Smooth muscle cell (in vitro differentiated cells): ENCODE results near the gene CCSER1. TPM values are rescaled to one million over a fixed set of nuclear protein-coding genes. Genes with fewer than 3 reads are reported as not detected.
"Not testable (repeated sequence)": the region's sequence is repeated elsewhere in the genome, so short reads cannot be mapped to it uniquely, and the experiment has no call there.

ENCODE experiments used
- DNase-seq: peaks from one replicate; lab custom pipeline; 2025; ENCODE audit not compliant: unreplicated experiment; lab: John Stamatoyannopoulos, UW
- H2AFZ ChIP-seq: fragments of 200-600 bp; sonication (generic); 2 replicates; pipeline ENCODE4 v1.6.0; 2016; ENCODE audit warnings: antibody characterized with exemption, low read depth, mild to moderate bottlenecking
- H3F3A ChIP-seq: fragments of 200-600 bp; sonication (generic); 2 replicates; pipeline ENCODE4 v1.6.0; 2017; ENCODE audit warnings: antibody characterized with exemption, low read depth
- H3K27ac ChIP-seq: fragments of 200-600 bp; sonication (generic); 2 replicates; pipeline ENCODE4 v1.5.1; 2016; ENCODE audit warnings: low read depth, mild to moderate bottlenecking
- H3K27me3 ChIP-seq: fragments of 200-600 bp; sonication (generic); 2 replicates; pipeline ENCODE4 v1.6.1; 2016; ENCODE audit warnings: low read depth, mild to moderate bottlenecking
- H3K36me3 ChIP-seq: fragments of 200-600 bp; sonication (generic); 2 replicates; pipeline ENCODE4 v1.5.1; 2016; ENCODE audit warnings: low read depth
- H3K4me1 ChIP-seq: fragments of 200-600 bp; sonication (generic); 2 replicates; pipeline ENCODE4 v1.5.1; 2016; ENCODE audit warnings: low read depth
- H3K4me2 ChIP-seq: fragments of 200-600 bp; sonication (generic); 2 replicates; pipeline ENCODE4 v1.6.0; 2016; ENCODE audit warnings: mild to moderate bottlenecking
- H3K4me3 ChIP-seq: fragments of 200-600 bp; sonication (generic); 2 replicates; pipeline ENCODE4 v1.5.1; 2016; ENCODE audit warnings: mild to moderate bottlenecking
- H3K79me2 ChIP-seq: fragments of 200-600 bp; sonication (generic); 2 replicates; pipeline ENCODE4 v1.6.0; 2016; ENCODE audit warnings: low read depth, mild to moderate bottlenecking
- H3K9ac ChIP-seq: fragments of 200-600 bp; sonication (generic); 2 replicates; pipeline ENCODE4 v1.6.0; 2016; ENCODE audit warnings: low read depth
- H3K9me3 ChIP-seq: fragments of 200-600 bp; sonication (generic); replicated peaks from 2 replicates; pipeline ENCODE4 v1.5.1; 2016; ENCODE audit warnings: low read depth
- H4K20me1 ChIP-seq: fragments of 200-600 bp; sonication (generic); 2 replicates; pipeline ENCODE4 v1.6.0; 2016; ENCODE audit warnings: low read depth
- CTCF ChIP-seq: fragments of 200-600 bp; sonication (generic); IDR thresholded peaks from 2 replicates; pipeline ENCODE4 v1.5.1; 2017; ENCODE audit warnings: borderline replicate concordance, mild to moderate bottlenecking, antibody characterized with exemption; ENCODE audit not compliant: insufficient read depth, poor library complexity, severe bottlenecking
- WGBS: methylation state at CpG from one replicate; pipeline ENCODE4 v1.1.7; 2016; ENCODE audit warnings: low lambda C conversion rate; 5-methylcytosine and 5-hydroxymethylcytosine counted together
- polyA plus RNA-seq: library from polyadenylated mRNA; unstranded; fragments of >200 nt; fragmentation: Nextera tagmentation; extraction: Ambion mirVana; gene quantifications from 2 replicates; pipeline ENCODE4 v1.2.1, GENCODE V29; 2016
- total RNA-seq: library from RNA; depleted of rRNA; stranded (reverse); fragments of >200 nt; gene quantifications from 2 replicates; pipeline ENCODE4 v1.2.3, GENCODE V29; 2014

Gene CCSER1
- total and polyA plus RNA-seq, 2 experiments from 2014 or later: 0.76 TPM; not detected in 1

- Histone ChIP-seq H3K27me3 (no peaks in the 10 kb centered on the region), H3K4me3 (no peak overlapping the region), H3K79me2 (no peaks in the 10 kb centered on the region), H4K20me1 (no peaks in the 10 kb centered on the region), H3K4me2 (no peak overlapping the region), H2AFZ (no peak overlapping the region), H3K36me3 (no peaks in the 10 kb centered on the region), H3K9me3 (no peaks in the 10 kb centered on the region), H3F3A (no peaks in the 10 kb centered on the region), H3K9ac (no peak overlapping the region), H3K4me1 (no peaks in the 10 kb centered on the region), H3K27ac (no peak overlapping the region)
- no peak for TF ChIP-seq CTCF
- DNase-seq: no peak
- WGBS: 83% methylated on average over 2 of the region's 2 CpGs
These were observed 1000.0 kb downstream of the CCSER1 start for GRCh38 chr4:91127192-91127591.

- DNase-seq: no peak
- H3K4me1 ChIP-seq: no peaks in the 10 kb centered on the region
- 11% methylated on average over 1 of the region's 1 CpG for WGBS
- H2AFZ ChIP-seq: no peak overlapping the region
- no peak overlapping the region for H3K27ac ChIP-seq
- no peaks in the 10 kb centered on the region for H3F3A ChIP-seq
- no peaks in the 10 kb centered on the region for H3K27me3 ChIP-seq
- H3K4me3 ChIP-seq: no peak overlapping the region
- H3K4me2 ChIP-seq: no peak overlapping the region
- H3K9me3 ChIP-seq: no peaks in the 10 kb centered on the region
- no peak for TF ChIP-seq CTCF
- no peaks in the 10 kb centered on the region for H3K79me2 ChIP-seq
- H3K36me3 ChIP-seq: no peaks in the 10 kb centered on the region
- no peak overlapping the region for H3K9ac ChIP-seq
- no peaks in the 10 kb centered on the region for H4K20me1 ChIP-seq
These were observed 1000.6 kb downstream of the CCSER1 start for GRCh38 chr4:91127831-91128230.

- Histone ChIP-seq H3K4me2 (no peak overlapping the region), H3K27ac (no peak overlapping the region), H3F3A (no peaks in the 10 kb centered on the region), H3K9me3 (no peaks in the 10 kb centered on the region), H3K9ac (no peak overlapping the region), H3K27me3 (no peaks in the 10 kb centered on the region), H3K79me2 (no peaks in the 10 kb centered on the region), H4K20me1 (no peaks in the 10 kb centered on the region), H3K36me3 (no peaks in the 10 kb centered on the region), H3K4me3 (no peak overlapping the region), H3K4me1 (no peaks in the 10 kb centered on the region), H2AFZ (no peak overlapping the region)
- no peak for DNase-seq
- 97% methylated on average over 4 of the region's 4 CpGs for WGBS
- TF ChIP-seq CTCF: no peak
These were observed 1001.3 kb downstream of the CCSER1 start for GRCh38 chr4:91128519-91128918.

- 93% methylated on average over 6 of the region's 6 CpGs for WGBS
- no peak for DNase-seq
These were observed 1019.9 kb downstream of the CCSER1 start for GRCh38 chr4:91147067-91147466.

GRCh38 chr4:91154041-91154440 lies 1026.8 kb downstream of the CCSER1 start:
- 87% methylated on average over 4 of the region's 4 CpGs for WGBS
- DNase-seq: not testable (repeated sequence)

More at GRCh38 chr4:91147067-91147466, 1019.9 kb downstream of the CCSER1 start:
- TF ChIP-seq CTCF: no peak
- Histone ChIP-seq H3K9ac (no peak overlapping the region), H2AFZ (no peak overlapping the region), H3K4me2 (no peak overlapping the region), H3K4me1 (no peaks in the 10 kb centered on the region), H3K79me2 (no peaks in the 10 kb centered on the region), H4K20me1 (no peaks in the 10 kb centered on the region), H3K36me3 (no peaks in the 10 kb centered on the region), H3K9me3 (peaks cover 6% of the 10 kb centered on the region), H3K4me3 (no peak overlapping the region), H3K27me3 (no peaks in the 10 kb centered on the region), H3K27ac (no peak overlapping the region), H3F3A (no peaks in the 10 kb centered on the region)

More at GRCh38 chr4:91154041-91154440, 1026.8 kb downstream of the CCSER1 start:
- H3F3A ChIP-seq, H3K9me3 ChIP-seq, H3K4me3 ChIP-seq, H3K79me2 ChIP-seq, H2AFZ ChIP-seq, H3K27me3 ChIP-seq, H3K36me3 ChIP-seq, H3K9ac ChIP-seq, H3K27ac ChIP-seq, H4K20me1 ChIP-seq, H3K4me1 ChIP-seq, H3K4me2 ChIP-seq: not testable (repeated sequence)
